CD4-positive, alpha-beta T cell treated with Interleukin-2 at 100 ng/mL for 4 hours (primary cell): Measurements from ENCODE around the gene KCNMB2.

Experiments used
- DNase-seq: peaks from one replicate; pipeline ENCODE4 v3.0.0-alpha.2; 2020; ENCODE audit warnings: low spot score

KCNMB2 gene

GRCh38 chr3:178761024-178761423, 224.8 kb downstream of the KCNMB2 start:
- DNase-seq, result no peak

GRCh38 chr3:178761461-178761860, 225.2 kb downstream of the KCNMB2 start:
- DNase-seq, result no peak

- no peak for DNase-seq
Observed at GRCh38 chr3:178762385-178762784, 226.1 kb downstream of the KCNMB2 start.

- DNase-seq, result no peak
Observed at GRCh38 chr3:178765472-178765871, 229.2 kb downstream of the KCNMB2 start.

GRCh38 chr3:178767581-178767980, 231.3 kb downstream of the KCNMB2 start:
- no peak for DNase-seq

- DNase-seq, result no peak
Observed at GRCh38 chr3:178768072-178768864, 232.0 kb downstream of the KCNMB2 start.

GRCh38 chr3:178771511-178771910, 235.3 kb downstream of the KCNMB2 start:
- no peak for DNase-seq

GRCh38 chr3:178772746-178773145, 236.5 kb downstream of the KCNMB2 start:
- no peak for DNase-seq

GRCh38 chr3:178773358-178773757, 237.1 kb downstream of the KCNMB2 start:
- no peak for DNase-seq

GRCh38 chr3:178777718-178778411, 241.6 kb downstream of the KCNMB2 start:
- DNase-seq, result no peak

- no peak for DNase-seq
Observed at GRCh38 chr3:178778589-178778988, 242.4 kb downstream of the KCNMB2 start.

GRCh38 chr3:178785961-178786360, 249.7 kb downstream of the KCNMB2 start:
- no peak for DNase-seq

GRCh38 chr3:178787960-178788359, 251.7 kb downstream of the KCNMB2 start:
- DNase-seq, result no peak

- no peak for DNase-seq
Observed at GRCh38 chr3:178794711-178795110, 258.5 kb downstream of the KCNMB2 start.

GRCh38 chr3:178795349-178795748, 259.1 kb downstream of the KCNMB2 start:
- no peak for DNase-seq

- no peak for DNase-seq
Observed at GRCh38 chr3:178802259-178802658, 266.0 kb downstream of the KCNMB2 start.

GRCh38 chr3:178802993-178803693, 266.9 kb downstream of the KCNMB2 start:
- no peak for DNase-seq

- no peak for DNase-seq
Observed at GRCh38 chr3:178804606-178805005, 268.4 kb downstream of the KCNMB2 start.

- no peak for DNase-seq
Observed at GRCh38 chr3:178805741-178806140, 269.5 kb downstream of the KCNMB2 start.

GRCh38 chr3:178806651-178807050, 270.4 kb downstream of the KCNMB2 start:
- DNase-seq, result no peak

GRCh38 chr3:178807694-178808093, 271.5 kb downstream of the KCNMB2 start:
- DNase-seq, result no peak

- DNase-seq, result no peak
Observed at GRCh38 chr3:178808748-178809147, 272.5 kb downstream of the KCNMB2 start.

GRCh38 chr3:178810181-178810580, 273.9 kb downstream of the KCNMB2 start:
- DNase-seq, result no peak
